IPS-15b (cell line): ENCODE measurements around the gene HDAC1.
A peak's percentile ranks its signal among the peaks of the same experiment; 100 is the strongest.
"Not testable (repeated sequence)": the region's sequence is repeated elsewhere in the genome, so short reads cannot be mapped to it uniquely, and the experiment has no call there.

Experiments used
- H3K27me3 ChIP-seq: one replicate; pipeline ENCODE4 v1.6.1; 2013; ENCODE audit warnings: low read length; ENCODE audit not compliant: control insufficient read depth, insufficient read depth
- H3K36me3 ChIP-seq: one replicate; pipeline ENCODE4 v1.6.1; 2013; ENCODE audit warnings: low read length; ENCODE audit not compliant: control insufficient read depth, insufficient read depth
- H3K4me1 ChIP-seq: one replicate; pipeline ENCODE4 v1.6.1; 2013; ENCODE audit warnings: mild to moderate bottlenecking, low read length; ENCODE audit not compliant: control insufficient read depth, insufficient read depth
- H3K4me3 ChIP-seq: one replicate; pipeline ENCODE4 v1.5.1; 2013; ENCODE audit warnings: low read depth, low read length
- H3K9ac ChIP-seq: one replicate; pipeline ENCODE4 v1.6.1; 2013; ENCODE audit warnings: low read depth, mild to moderate bottlenecking, low read length
- H3K9me3 ChIP-seq: one replicate; pipeline ENCODE4 v1.6.1; 2013; ENCODE audit warnings: mild to moderate bottlenecking, low read length; ENCODE audit not compliant: control insufficient read depth, insufficient read depth

The HDAC1 gene

GRCh38 chr1:32355778-32356177 is 63.9 kb downstream of the HDAC1 start:
- not testable (repeated sequence) for H3K4me1 ChIP-seq

DNA sequence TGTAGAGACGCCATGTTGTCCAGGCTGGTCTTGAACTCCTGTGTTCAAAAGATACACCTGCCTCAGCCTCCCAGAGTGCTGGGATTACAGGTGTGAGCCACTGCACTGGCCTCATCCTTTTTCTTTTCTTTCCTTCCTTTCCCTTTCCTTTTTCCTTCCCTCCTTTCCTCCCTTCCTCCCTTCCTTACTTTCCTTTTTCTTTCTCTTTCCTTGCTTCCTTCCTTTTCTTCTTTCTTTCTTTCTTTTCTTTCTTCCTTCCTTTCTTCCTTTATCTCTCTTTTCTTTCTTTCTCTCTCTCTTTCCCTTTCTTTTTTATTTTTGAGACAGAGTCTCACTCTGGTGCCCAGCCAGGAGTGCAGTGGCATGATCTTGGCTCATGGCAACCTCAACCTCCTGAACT is 64.6 kb downstream of the HDAC1 start:
- H3K27me3 ChIP-seq, result peaks cover 24% of the 10 kb centered on the region
- H3K9ac ChIP-seq, result no peak overlapping the region
- no peaks in the 10 kb centered on the region for H3K36me3 ChIP-seq
- no peaks in the 10 kb centered on the region for H3K9me3 ChIP-seq
- no peak overlapping the region for H3K4me3 ChIP-seq
- peaks cover 8% of the 10 kb centered on the region for H3K4me1 ChIP-seq

More at GRCh38 chr1:32355778-32356177, 63.9 kb downstream of the HDAC1 start:
- not testable (repeated sequence) for H3K9me3 ChIP-seq, H3K36me3 ChIP-seq, H3K4me3 ChIP-seq, H3K9ac ChIP-seq
- peaks cover 19% of the 10 kb centered on the region for H3K27me3 ChIP-seq

GRCh38 chr1:32357614-32358013 is 65.7 kb downstream of the HDAC1 start:
- H3K4me3 ChIP-seq, result no peak overlapping the region
- no peak overlapping the region for H3K9ac ChIP-seq
- no peaks in the 10 kb centered on the region for H3K36me3 ChIP-seq
- H3K4me1 ChIP-seq, result peaks cover 5% of the 10 kb centered on the region
- peaks cover 24% of the 10 kb centered on the region for H3K27me3 ChIP-seq
- H3K9me3 ChIP-seq, result no peaks in the 10 kb centered on the region

- H3K9ac ChIP-seq, result no peak overlapping the region
- peaks cover 3% of the 10 kb centered on the region for H3K4me1 ChIP-seq
- peaks cover under 1% of the 10 kb centered on the region for H3K36me3 ChIP-seq
- H3K4me3 ChIP-seq, result no peak overlapping the region
- peaks cover 24% of the 10 kb centered on the region for H3K27me3 ChIP-seq
- H3K9me3 ChIP-seq, result no peaks in the 10 kb centered on the region
Observed at GRCh38 chr1:32358435-32358834, 66.6 kb downstream of the HDAC1 start.

- Histone ChIP-seq H3K27me3 (peaks cover 24% of the 10 kb centered on the region), H3K9me3 (no peaks in the 10 kb centered on the region), H3K4me1 (no peaks in the 10 kb centered on the region), H3K4me3 (no peak overlapping the region), H3K36me3 (peaks cover 14% of the 10 kb centered on the region), H3K9ac (no peak overlapping the region)
Observed at GRCh38 chr1:32361308-32361673, 69.4 kb downstream of the HDAC1 start.

DNA sequence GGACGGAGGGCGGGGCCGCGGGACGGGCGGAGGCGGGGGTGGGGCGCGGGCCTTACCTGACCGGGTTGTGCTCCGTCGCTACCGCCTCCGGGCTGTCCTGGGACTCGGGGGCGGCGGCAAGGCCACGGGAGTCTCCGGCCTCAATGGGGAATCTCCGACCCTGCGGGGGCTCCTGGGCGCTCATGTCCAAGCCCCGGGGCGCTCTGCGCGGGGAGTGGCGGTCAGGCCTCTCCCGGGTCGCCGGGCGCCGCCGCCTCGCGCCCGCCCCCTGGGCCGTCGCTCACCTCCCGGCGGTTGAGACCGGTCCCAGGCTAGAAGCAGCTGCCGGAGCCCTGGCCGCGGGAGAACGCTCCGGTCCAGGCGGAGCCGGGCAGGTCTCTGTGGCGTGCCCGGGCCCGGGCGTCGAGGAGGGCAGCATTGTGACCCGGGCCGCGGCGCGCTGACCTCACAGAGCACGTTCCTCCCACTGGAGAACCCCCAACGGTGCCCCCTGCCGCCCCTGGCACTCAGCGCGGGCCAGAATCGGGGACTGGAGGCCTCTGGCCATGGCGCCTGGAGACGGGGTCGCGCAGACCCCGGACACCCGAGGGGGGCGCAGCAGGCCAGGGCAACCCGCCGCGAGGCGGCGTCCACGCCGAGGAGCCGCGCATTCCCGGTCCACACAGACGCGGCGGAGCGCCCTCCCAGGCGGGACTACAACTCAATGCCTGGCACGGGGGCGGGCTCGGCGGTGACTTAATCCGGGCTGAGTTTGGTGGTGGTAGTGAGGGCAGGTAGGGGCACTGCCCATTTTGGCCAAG is 70.0 kb downstream of the HDAC1 start:
- H3K27me3 ChIP-seq, result peaks cover 24% of the 10 kb centered on the region
- H3K4me3 ChIP-seq, result peak overlapping the region; percentile 53
- no peaks in the 10 kb centered on the region for H3K4me1 ChIP-seq
- peak overlapping the region; percentile 32 for H3K9ac ChIP-seq
- H3K36me3 ChIP-seq, result peaks cover 14% of the 10 kb centered on the region
- no peaks in the 10 kb centered on the region for H3K9me3 ChIP-seq

- H3K36me3 ChIP-seq, result peaks cover 15% of the 10 kb centered on the region
- H3K27me3 ChIP-seq, result peaks cover 24% of the 10 kb centered on the region
- H3K4me1 ChIP-seq, result no peaks in the 10 kb centered on the region
- no peaks in the 10 kb centered on the region for H3K9me3 ChIP-seq
- peak within 1 kb of the TSS; percentile 32 for H3K9ac ChIP-seq
- peak within 1 kb of the TSS; percentile 53 for H3K4me3 ChIP-seq
Observed at GRCh38 chr1:32362474-32363313, 70.8 kb downstream of the HDAC1 start, which contains the start of the genes FAM229A and TSSK3. FAM229A (minus strand) TSS chr1:32362485; CDS start chr1:32362091, 394 bp downstream. TSSK3 (plus strand) TSS chr1:32362539; CDS start chr1:32362702, 163 bp downstream.

- no peak overlapping the region for H3K4me3 ChIP-seq
- no peak overlapping the region for H3K9ac ChIP-seq
- H3K9me3 ChIP-seq, result no peaks in the 10 kb centered on the region
- H3K36me3 ChIP-seq, result peaks cover 23% of the 10 kb centered on the region
- H3K4me1 ChIP-seq, result no peaks in the 10 kb centered on the region
- H3K27me3 ChIP-seq, result peaks cover 17% of the 10 kb centered on the region
Observed at GRCh38 chr1:32363713-32364112, 71.8 kb downstream of the HDAC1 start.

GRCh38 chr1:32364836-32365235 is 73.0 kb downstream of the HDAC1 start:
- Histone ChIP-seq H3K4me1 (no peaks in the 10 kb centered on the region), H3K36me3 (peaks cover 25% of the 10 kb centered on the region), H3K4me3 (no peak overlapping the region)

GRCh38 chr1:32365445-32365844 is 73.6 kb downstream of the HDAC1 start:
- no peak overlapping the region for H3K4me3 ChIP-seq
- H3K27me3 ChIP-seq, result peaks cover 8% of the 10 kb centered on the region
- no peaks in the 10 kb centered on the region for H3K4me1 ChIP-seq
- H3K9ac ChIP-seq, result no peak overlapping the region
- peaks cover 25% of the 10 kb centered on the region for H3K36me3 ChIP-seq
- no peaks in the 10 kb centered on the region for H3K9me3 ChIP-seq

More at GRCh38 chr1:32364836-32365235, 73.0 kb downstream of the HDAC1 start:
- H3K9me3 ChIP-seq, result no peaks in the 10 kb centered on the region
- no peak overlapping the region for H3K9ac ChIP-seq
- peaks cover 12% of the 10 kb centered on the region for H3K27me3 ChIP-seq

DNA sequence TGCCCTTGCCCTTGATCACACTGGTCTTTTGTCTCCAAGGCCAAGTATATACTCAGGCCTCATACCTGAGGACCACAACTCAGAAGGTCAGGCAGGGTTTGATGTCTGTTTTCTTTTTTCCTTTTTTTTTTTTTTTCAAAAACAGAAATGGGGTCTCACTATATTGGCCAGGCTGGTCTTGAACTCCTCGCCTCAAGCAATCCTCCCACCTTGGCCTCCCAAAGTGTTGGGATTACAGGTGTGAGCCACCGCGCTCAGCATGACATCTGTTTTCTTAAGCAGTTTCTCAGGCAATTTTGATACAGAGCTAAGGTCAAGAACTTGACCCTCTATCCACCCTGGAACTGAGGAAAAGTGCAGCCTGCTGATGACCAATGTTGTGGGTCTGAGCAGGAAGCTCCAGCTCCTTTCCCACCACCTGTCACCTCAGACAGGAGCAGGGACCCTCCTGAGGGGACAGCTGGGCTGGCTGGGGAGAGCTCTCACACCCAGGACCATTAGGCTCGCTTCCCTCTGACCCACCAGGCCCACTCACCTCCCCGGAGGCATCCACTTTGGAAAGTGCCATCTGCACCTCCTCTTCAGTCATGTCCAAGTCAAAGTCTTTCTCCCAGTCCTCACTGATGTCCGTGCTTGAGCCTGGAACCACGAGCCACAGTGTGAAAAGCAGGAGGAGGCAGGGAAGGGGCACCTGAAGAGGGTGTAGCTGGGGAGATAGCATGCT is 76.2 kb downstream of the HDAC1 start:
- Histone ChIP-seq H3K27me3 (no peaks in the 10 kb centered on the region), H3K4me1 (no peaks in the 10 kb centered on the region), H3K4me3 (no peak overlapping the region), H3K9ac (no peak overlapping the region), H3K36me3 (peaks cover 36% of the 10 kb centered on the region), H3K9me3 (no peaks in the 10 kb centered on the region)
